HG03103 (cell line): Measurements from ENCODE around the gene C1orf167.

Experiments used
- ATAC-seq: cut with Tn5 transposase; IDR thresholded peaks from one replicate; pipeline ENCODE4 v1.9.1; 2021; ENCODE audit warnings: low read depth; ENCODE audit not compliant: unreplicated experiment

The C1orf167 gene

DNA sequence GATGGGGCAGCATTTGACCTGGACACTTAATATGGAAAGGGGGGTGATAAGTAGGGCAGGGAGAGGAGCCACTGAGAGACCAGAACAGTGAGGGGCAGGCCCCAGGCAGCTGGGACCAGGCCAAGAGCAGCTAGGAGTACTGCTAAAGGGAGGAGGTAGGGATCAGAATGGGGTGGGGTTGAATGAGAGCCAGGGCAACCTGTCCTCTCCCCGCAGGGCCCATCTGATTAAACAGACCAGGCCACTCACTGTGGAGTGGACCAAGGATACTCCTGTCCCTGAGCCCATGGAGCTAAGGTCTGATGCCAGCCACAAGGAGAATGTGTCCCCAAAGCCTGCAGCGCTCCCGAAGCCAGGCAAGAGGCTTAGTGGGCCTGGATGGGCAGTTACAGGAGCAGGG lies 2.1 kb downstream of the C1orf167 start:
- no peak for ATAC-seq

DNA sequence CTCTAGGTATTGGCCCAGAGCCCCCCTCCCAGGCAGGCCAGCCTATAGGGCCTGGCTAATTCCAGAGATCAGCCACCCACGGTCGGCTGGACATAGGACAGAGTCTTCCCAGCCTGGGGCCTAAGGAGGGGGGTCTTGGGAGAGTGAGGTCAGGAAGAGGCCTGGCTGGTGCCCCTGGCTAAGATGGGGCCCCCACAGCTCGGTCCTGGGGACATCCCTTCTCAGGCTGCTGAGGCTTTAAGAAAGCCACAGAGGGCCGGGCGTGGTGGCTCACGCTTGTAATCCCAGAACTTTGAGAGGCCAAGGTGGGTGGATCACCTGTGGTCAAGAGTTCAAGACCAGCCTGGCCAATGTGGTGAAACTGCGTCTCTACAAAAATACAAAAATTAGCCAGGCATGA lies 2.5 kb downstream of the C1orf167 start:
- ATAC-seq, result no peak

DNA sequence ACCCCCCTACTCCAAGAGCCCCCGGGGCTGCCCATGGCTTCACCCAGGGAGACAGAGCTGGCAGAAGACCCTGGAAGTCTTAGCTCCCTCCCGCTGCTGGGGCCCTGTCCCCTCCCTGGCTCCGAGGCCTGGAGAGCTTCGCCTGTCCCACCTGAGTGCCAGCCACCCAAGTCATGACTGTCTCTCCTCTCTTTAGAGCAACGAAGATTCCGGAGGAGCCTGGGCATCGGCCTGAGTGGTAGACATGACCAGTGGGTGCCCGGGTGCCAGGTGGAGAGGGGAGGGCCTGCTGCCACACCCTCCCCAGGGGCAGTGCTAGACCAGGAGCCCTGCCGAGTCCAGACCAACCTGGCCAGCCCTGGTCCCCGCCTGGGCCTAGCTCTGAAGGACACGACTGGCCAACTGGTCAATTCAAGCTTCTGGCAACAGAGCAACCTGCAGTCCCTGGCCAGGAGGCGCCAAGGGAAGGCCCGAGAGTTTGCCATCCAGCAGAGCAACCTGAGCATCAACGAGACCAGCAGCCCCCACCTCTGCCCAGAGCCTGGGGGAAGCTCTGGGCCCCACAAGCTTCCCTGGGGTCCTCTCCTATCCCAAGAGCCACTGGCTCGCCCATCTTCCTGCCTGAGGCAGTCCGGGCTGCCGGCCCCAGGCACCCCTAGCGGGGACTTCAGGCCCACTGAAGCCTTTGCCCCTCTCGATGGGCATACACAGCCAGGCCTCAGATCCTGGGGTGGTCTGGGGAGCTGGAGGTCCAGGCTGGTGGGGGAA lies 3.9 kb downstream of the C1orf167 start:
- ATAC-seq, result no peak

DNA sequence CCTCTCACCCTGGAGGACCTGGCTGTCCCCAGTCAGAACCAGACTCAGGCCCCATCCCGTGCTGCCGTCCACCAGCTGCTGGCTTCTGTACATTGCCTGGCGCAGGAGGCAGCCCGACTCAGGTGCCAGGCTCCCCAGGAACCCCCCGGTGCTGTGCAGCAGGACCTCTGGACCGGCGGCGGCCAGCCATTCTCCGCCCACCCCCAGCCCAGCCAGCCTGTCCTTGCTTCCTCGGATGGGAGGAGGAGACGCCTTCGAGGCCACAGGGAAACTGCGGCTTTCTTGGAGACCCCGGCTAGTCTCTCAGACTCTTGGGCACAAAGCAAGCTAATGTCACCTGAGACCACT lies 4.4 kb downstream of the C1orf167 start:
- ATAC-seq, result no peak

DNA sequence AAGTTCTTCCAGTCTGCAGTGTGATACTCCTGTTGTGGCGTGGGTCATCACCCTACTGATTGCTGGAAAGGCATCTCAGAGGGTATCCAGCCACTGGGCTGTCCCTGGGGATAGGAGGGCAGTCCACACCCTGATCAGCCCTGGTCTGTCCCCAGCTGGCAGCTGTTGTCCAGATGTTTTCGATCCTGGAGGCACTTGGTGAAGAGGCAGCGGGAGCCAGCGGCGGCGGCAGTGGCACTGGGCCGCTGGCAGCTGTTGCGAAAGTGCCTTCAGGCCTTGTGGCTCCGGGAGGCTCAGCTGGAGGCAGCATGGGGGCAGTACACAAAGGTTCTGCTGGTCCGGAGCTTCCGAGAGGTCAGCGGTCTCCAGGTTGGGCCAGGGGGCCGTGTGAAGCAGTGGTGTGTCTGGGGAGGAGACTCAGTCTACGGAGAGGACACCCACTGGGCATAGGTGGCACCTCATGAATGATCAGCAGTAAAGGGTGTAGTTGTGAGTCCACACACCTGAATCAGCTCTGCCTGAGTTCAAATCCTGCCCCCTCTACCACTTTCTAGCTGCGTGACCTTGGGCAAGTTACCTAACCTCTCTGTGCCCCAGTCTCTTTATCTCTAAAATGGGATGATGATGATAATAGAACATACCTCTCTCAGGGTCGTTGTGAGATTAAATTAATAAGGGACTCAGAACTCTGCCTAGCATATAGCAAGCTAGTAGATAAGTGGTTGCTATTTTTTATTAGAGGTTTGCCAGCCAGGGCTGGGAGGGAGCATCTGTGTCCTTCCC lies 6.1 kb downstream of the C1orf167 start:
- no peak for ATAC-seq

DNA sequence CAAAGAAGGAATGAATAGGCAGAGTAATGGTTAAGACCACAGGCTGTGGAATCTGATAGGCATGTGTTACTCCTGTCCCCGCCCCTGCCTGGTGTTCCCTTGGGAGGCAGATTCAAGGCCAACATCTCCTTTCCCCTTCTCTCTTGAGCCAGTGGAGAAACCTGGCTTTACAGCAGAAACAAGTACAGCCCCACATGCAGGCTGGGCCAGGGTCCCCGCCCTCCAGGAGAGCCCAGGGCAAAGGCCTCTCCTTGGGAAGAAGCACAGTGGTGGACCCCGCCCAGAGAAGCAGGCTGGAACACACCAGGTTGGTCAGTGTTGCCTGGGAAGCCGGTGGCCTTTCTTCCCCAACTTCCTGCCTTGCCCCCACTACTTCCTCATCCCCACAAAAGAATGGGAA lies 6.8 kb downstream of the C1orf167 start:
- ATAC-seq, result no peak

DNA sequence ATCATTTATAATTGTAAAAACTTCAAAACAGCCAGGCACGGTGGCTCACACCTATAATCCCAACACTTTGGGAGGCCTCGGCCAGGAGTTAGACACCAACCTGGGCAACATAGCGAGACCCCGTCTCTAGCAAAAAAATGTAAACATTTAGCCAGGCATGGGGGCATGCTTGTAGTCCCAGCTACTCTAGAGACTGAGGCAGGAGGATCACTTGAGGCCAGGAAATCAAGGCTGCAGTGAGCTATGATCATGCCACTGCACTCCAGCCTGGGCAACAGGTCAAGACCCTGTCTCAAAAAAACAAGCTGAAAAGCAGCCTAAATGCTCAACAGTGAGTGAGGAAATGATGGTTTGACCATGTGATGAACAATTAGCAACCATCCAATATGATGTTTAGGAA lies 7.3 kb downstream of the C1orf167 start:
- ATAC-seq, result no peak

DNA sequence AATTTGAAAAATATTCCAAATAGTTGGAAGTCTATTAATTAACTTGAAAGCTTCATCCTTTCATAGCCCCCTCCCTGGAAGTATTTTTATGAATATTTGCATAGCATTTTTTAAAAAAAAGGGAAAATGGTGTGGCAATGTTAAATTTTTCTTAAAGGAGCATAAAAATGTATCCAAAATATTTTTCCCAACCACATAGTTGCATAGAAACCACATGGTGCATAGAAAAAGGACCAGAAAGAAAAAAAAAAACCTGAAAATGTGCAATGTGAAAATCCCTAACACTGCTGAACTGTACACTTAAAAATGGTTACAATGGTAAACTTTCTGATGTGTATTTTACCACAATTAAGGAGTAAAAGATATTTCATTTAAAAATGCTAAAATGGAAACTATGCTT lies 8.0 kb downstream of the C1orf167 start:
- no peak for ATAC-seq

DNA sequence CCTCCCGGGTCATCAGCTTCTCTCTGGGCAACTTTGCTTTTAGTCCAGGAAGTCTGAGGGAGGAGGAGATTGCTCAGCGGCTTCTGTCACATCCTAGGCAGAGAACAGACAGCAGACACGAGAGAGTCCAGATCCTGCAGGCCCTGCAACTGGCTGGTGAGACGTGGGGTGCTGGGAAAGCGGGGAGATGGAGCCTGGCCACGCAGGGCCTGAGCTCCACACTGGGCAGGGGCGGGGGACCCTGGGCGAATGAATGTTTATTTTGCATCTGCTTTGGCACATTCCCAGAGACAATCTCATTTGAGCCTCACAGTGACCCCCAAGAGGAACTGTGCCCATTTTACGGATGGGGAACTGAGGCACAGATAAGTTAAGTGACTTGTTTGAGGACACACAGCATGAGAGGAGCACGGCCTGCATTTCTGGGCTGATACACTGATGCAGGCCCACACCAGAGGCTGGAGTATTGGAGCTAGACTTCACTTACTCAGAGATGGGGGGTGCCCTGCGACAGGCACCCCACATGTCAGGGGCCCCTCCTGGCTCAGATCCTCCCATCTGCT lies 9.6 kb downstream of the C1orf167 start:
- no peak for ATAC-seq

DNA sequence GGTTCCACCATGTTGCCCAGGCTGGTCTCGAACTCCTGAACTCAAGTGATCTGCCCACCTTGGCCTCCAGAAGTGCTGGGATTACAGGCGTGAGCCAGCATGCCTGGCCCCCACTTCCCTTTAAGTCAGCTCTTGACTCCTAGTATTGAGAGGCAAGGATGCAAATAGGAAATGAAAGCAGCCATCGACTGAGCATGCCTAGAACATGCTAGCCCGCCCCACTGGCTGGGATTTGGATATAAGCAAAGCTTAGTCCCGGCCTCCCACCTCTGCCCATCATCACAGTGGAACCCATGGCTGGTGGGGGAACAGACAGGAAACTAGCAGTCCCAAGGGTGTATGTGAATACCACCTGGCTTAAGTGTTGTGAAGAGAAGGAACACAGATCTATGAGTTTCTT lies 10.5 kb downstream of the C1orf167 start:
- ATAC-seq, result no peak

DNA sequence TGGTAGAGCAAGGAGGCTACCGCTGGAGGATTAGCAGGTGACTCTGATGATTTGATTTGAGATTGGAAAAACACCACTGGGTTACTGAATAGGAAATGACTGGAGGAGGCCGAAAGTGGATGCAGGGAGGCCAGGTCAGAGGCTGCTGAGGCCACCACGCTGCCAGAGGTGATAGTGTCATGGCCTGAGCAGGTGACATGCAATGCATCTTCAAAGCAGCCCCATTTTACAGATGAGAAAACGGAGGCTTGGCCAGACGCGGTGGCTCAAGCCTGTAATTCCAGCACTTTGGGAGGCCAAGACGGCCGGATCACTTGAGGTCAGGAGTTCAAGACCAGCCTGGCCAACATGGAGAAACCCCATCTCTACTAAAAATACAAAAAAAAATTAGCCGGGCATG lies 12.8 kb downstream of the C1orf167 start:
- no peak for ATAC-seq

DNA sequence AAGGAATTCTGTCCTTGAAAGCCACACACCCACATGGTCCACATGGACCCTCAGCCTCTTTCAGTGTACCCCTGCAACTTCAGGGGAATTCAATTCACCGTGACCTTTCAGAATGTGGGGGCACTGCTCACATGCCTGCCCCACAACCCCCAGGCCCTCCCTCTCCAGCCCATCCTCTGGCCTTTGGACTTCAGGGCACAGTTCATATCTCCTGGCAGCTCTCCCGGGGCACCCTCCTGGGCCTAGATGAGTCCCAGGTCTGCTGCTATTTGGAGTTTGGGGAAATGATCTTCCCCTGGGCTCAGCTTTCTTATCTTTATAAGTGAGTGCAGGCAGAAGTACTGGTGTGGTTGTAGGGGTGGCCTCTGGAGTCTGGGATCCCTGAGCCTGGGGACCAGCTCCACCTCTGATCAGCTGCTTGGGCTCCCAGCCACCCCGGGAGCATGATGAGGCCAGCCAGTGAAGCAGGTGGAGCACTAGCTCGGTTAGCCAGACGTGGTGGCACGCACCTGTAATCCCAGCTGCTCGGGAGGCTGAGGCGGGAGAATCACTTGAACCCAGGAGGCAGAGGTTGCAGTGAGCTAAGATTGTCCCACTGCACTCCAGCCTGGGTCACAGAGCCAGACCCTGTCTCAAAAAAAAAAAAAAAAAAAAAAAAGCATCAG lies 15.8 kb downstream of the C1orf167 start:
- ATAC-seq, result no peak

DNA sequence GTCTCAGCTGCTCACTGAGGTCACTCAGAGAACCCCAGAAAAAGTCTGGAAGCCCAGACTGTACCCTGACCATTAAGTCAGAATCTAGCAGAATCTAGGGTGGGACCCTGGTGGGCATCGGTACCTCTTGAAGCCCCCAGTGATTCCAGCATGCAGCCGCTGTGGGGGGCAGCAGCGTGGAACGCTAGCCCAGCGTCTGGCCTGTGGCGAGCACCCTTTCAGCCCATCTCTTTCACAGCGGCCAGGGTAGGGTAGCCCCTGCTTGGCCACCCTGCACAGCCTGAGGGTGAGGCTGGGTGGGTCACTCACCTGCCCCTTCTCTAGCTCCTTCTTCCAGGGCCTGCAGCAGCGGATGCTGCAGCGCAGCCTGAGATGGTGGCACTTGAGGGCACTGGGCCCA lies 16.3 kb downstream of the C1orf167 start:
- no peak for ATAC-seq

DNA sequence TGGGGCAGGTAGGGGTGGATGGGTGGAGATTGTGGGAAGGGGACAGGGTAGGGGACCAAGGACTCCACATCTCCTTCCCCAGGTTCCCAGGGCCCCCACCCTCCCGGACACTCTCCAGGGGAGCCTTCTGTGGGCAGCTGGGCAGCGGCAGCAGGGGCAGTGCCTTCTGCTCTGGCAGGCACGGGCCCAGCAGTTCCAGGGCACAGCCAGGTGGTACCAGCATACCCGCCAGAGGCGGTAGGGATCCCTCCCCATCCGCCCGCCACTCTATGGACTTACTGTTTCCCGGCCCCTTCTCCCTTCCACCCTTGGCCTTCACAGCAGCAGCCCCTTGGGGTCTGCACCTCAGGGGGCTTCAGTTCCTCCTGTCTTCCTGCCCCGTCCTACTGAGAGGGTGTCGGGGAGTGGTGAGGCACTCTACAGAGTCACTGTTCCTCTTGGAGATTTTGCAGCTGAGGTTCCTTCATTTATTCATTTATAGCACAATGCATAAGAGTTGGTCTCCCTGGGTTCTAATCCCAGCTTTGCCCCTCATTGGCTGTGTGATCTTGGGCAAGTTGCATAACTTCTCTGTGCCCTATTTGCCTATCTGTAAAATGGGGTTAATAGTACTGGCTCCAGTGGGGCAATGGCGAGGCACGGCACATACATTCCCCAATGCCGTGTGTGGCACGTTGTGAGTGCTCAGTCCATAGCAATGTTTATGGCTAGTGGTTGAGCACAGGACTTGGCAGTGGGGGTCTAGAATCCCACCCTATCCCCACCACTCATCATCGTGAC lies 17.0 kb downstream of the C1orf167 start:
- no peak for ATAC-seq

DNA sequence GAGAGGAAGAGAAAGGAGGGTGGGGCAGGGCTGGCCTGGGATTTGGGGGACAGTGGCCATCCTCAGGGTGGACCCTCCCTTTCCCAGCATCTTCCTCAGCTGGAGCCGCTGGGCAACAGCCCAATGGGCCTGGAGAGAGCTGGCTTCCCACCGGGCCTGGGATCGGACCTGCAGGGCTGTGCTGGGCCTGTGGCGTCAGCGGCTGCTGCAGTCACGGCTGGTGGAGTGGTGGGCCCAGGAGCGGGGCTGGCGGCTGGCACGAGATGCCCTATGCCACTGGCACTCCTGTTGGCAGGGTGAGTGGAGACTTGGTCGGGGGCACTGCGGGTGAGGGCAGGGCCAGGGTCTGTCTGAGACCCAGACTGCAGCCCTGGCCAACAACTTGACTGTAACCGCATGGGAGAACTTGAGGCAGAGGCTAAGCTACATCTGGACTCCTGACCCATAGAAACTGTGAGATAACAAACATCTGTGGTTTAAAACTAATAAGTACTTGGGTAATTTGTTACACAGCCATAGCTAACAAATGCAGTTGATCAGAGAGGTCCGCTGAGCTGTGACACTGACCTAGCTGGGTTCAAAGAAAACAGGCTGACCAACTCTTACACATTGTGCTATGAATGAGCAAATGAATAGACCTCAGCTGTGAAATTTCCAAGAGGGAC lies 17.9 kb downstream of the C1orf167 start:
- ATAC-seq, result no peak

DNA sequence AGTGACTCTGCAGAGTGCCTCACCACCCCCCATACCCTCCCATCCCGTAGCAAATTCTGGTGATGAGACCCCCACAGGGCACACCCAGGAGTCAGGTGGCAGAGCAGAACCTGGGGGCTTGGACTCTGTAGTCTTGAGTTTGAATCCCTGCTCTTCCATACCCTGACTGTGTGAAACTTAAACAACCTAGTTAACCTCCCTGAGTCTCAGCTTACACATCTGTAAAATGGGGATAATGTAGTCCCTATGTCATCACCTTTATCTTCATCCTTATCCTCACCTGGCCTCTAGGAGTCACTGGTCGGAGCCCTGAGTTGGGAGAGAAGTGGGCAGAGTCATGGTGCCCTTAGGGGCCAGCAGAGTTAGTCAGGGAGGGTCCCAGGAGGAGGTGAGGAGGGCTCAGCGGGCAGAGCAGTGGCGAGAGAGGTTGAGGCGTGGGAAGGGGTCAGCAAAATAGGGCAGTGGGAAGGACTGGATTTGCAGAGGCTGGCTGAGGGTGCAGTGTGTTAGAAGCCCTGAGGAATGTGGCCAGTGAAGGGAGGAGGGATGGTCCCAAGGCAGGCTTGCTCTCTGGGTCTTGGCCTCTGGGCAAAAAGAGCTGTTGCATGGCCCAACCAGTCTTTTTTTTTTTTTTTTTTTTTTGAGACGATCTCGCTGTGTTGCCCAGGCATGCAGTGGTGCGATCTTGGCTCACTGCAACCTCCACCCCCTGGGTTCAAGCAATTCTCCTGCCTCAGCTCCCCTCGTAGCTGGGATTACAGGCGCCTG lies 18.6 kb downstream of the C1orf167 start:
- no peak for ATAC-seq

DNA sequence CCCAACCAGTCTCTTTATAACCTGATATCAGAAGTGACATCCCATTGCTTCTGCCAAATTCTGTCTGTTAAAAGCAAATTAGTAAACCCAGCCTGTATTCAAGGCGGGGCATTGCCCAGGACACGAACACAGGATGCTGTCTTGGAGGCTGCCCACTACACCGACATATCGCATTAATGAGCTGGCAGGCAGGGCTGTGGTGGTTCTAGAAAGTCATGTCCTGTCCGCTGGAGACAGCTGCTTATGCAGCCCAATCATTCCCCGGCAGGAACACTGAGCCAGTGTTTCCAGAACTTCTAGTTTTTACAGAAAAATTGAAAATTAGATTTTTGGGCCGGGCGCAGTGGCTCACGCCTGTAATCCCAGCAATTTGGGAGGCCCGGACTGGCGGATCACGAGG lies 19.3 kb downstream of the C1orf167 start:
- no peak for ATAC-seq

DNA sequence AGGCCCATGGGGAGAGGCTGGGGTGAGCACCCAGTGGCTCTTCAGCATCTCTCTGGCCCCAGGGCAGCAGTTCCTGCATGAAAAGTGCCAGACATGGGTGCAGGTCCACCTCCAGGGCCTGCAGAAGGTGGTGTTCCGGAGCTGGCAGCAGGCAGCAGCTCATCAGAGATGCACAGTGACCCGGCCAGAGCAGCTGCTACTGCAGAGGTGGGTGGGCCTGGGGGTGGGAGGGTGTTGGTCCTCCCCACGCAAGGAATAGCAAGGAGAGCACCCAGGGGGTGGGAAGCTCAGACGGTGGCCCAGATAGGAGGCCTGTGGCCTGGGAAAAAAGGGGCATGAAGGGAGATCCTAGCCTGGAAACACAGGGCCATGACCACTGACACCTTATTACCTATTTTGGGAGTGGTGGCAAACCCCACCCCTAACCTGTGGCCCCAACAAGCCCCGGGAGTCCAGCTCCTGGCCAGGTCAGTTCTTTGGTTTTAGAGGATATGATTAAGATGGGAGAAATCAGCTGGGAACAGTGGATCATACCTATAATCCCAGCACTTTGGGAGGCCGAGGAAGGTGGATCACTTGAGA lies 20.2 kb downstream of the C1orf167 start:
- no peak for ATAC-seq

DNA sequence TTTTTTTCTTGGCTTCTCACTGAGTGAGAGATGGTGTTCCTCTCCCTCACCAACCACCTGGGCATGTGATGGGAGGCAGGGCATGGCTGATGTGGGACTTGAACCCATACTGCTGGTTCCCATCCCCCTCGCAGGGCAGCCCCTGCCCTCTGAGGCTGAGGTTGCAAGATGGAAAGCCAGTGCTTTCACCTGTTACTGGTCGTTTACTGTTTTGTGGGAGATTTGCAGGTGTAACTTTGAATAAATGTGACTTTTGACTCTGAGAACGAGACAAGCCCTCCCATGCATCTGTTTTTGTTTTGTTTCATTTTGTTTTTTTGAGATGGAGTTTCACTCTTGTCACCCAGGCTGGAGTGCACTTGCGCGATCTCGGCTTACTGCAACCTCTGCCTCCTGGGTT lies 21.6 kb downstream of the C1orf167 start:
- ATAC-seq, result no peak
